IPS-20b (cell line): Measurements from ENCODE around the gene CDH13.

ENCODE experiments used
- H3K27ac ChIP-seq: one replicate; pipeline ENCODE4 v1.5.1; 2013; ENCODE audit warnings: low read length
- H3K27me3 ChIP-seq: 2 replicates; pipeline ENCODE4 v1.6.1; 2013; ENCODE audit warnings: mild to moderate bottlenecking, low read length, inconsistent platforms; ENCODE audit not compliant: insufficient read depth
- H3K36me3 ChIP-seq: 2 replicates; pipeline ENCODE4 v1.6.1; 2013; ENCODE audit warnings: low read depth, mild to moderate bottlenecking, inconsistent platforms, low read length, moderate library complexity; ENCODE audit not compliant: insufficient read depth
- H3K4me1 ChIP-seq: 2 replicates; pipeline ENCODE4 v1.6.1; 2013; ENCODE audit warnings: mild to moderate bottlenecking, control low read depth, inconsistent platforms, low read length, moderate library complexity; ENCODE audit not compliant: insufficient read depth
- H3K4me3 ChIP-seq: 2 replicates; pipeline ENCODE4 v1.5.1; 2013; ENCODE audit warnings: mild to moderate bottlenecking, low read length, inconsistent platforms
- H3K9ac ChIP-seq: 2 replicates; pipeline ENCODE4 v1.6.1; 2013; ENCODE audit warnings: low read depth, mild to moderate bottlenecking, inconsistent platforms, low read length, moderate library complexity
- H3K9me3 ChIP-seq: 2 replicates; pipeline ENCODE4 v1.6.1; 2013; ENCODE audit warnings: mild to moderate bottlenecking, low read depth, low read length, inconsistent platforms; ENCODE audit not compliant: insufficient read depth

CDH13 gene

GRCh38 chr16:83315271-83315670 is 688.5 kb downstream of the CDH13 start:
- Histone ChIP-seq H3K9ac (no peak overlapping the region), H3K27ac (no peak overlapping the region), H3K36me3 (no peaks in the 10 kb centered on the region), H3K4me3 (no peak overlapping the region), H3K9me3 (no peaks in the 10 kb centered on the region), H3K27me3 (no peaks in the 10 kb centered on the region), H3K4me1 (no peaks in the 10 kb centered on the region)

GRCh38 chr16:83316458-83316857 is 689.7 kb downstream of the CDH13 start:
- no peaks in the 10 kb centered on the region for H3K9me3 ChIP-seq
- H3K36me3 ChIP-seq: no peaks in the 10 kb centered on the region
- no peak overlapping the region for H3K27ac ChIP-seq
- no peak overlapping the region for H3K4me3 ChIP-seq
- no peak overlapping the region for H3K9ac ChIP-seq
- no peaks in the 10 kb centered on the region for H3K27me3 ChIP-seq
- H3K4me1 ChIP-seq: no peaks in the 10 kb centered on the region

GRCh38 chr16:83318390-83318789 is 691.6 kb downstream of the CDH13 start:
- no peaks in the 10 kb centered on the region for H3K27me3 ChIP-seq
- H3K36me3 ChIP-seq: no peaks in the 10 kb centered on the region
- H3K4me1 ChIP-seq: no peaks in the 10 kb centered on the region
- H3K4me3 ChIP-seq: no peak overlapping the region
- no peak overlapping the region for H3K27ac ChIP-seq
- H3K9ac ChIP-seq: no peak overlapping the region
- H3K9me3 ChIP-seq: no peaks in the 10 kb centered on the region

- H3K4me1 ChIP-seq: no peaks in the 10 kb centered on the region
- no peak overlapping the region for H3K27ac ChIP-seq
- H3K9me3 ChIP-seq: no peaks in the 10 kb centered on the region
- H3K4me3 ChIP-seq: no peak overlapping the region
- H3K27me3 ChIP-seq: no peaks in the 10 kb centered on the region
- H3K36me3 ChIP-seq: no peaks in the 10 kb centered on the region
- no peak overlapping the region for H3K9ac ChIP-seq
These were observed 702.2 kb downstream of the CDH13 start for GRCh38 chr16:83328936-83329335.

GRCh38 chr16:83329441-83329840 is 702.7 kb downstream of the CDH13 start:
- H3K27ac ChIP-seq: no peak overlapping the region
- no peak overlapping the region for H3K4me3 ChIP-seq
- H3K36me3 ChIP-seq: no peaks in the 10 kb centered on the region
- no peaks in the 10 kb centered on the region for H3K9me3 ChIP-seq
- H3K9ac ChIP-seq: no peak overlapping the region
- no peaks in the 10 kb centered on the region for H3K27me3 ChIP-seq
- H3K4me1 ChIP-seq: no peaks in the 10 kb centered on the region

GRCh38 chr16:83330251-83330650 is 703.5 kb downstream of the CDH13 start:
- Histone ChIP-seq H3K9ac (no peak overlapping the region), H3K27ac (no peak overlapping the region)

GRCh38 chr16:83335076-83335475 is 708.3 kb downstream of the CDH13 start:
- no peak overlapping the region for H3K27ac ChIP-seq
- no peak overlapping the region for H3K9ac ChIP-seq

More at GRCh38 chr16:83330251-83330650, 703.5 kb downstream of the CDH13 start:
- Histone ChIP-seq H3K4me1 (no peaks in the 10 kb centered on the region), H3K36me3 (no peaks in the 10 kb centered on the region), H3K4me3 (no peak overlapping the region), H3K9me3 (no peaks in the 10 kb centered on the region), H3K27me3 (no peaks in the 10 kb centered on the region)

GRCh38 chr16:83336603-83337002 is 709.8 kb downstream of the CDH13 start:
- no peak overlapping the region for H3K4me3 ChIP-seq
- H3K9ac ChIP-seq: no peak overlapping the region
- H3K27ac ChIP-seq: no peak overlapping the region
- H3K27me3 ChIP-seq: no peaks in the 10 kb centered on the region
- no peaks in the 10 kb centered on the region for H3K36me3 ChIP-seq
- peaks cover 8% of the 10 kb centered on the region; the same call in 1 of the 2 replicates for H3K4me1 ChIP-seq
- H3K9me3 ChIP-seq: no peaks in the 10 kb centered on the region

More at GRCh38 chr16:83335076-83335475, 708.3 kb downstream of the CDH13 start:
- no peaks in the 10 kb centered on the region for H3K36me3 ChIP-seq
- H3K4me1 ChIP-seq: no peaks in the 10 kb centered on the region
- H3K4me3 ChIP-seq: no peak overlapping the region
- H3K9me3 ChIP-seq: no peaks in the 10 kb centered on the region
- no peaks in the 10 kb centered on the region for H3K27me3 ChIP-seq

GRCh38 chr16:83338138-83338537 is 711.4 kb downstream of the CDH13 start:
- peaks cover 8% of the 10 kb centered on the region; the same call in 1 of the 2 replicates for H3K4me1 ChIP-seq
- H3K36me3 ChIP-seq: no peaks in the 10 kb centered on the region
- H3K9ac ChIP-seq: no peak overlapping the region
- no peak overlapping the region for H3K4me3 ChIP-seq
- no peaks in the 10 kb centered on the region for H3K27me3 ChIP-seq
- no peaks in the 10 kb centered on the region for H3K9me3 ChIP-seq
- no peak overlapping the region for H3K27ac ChIP-seq

GRCh38 chr16:83338941-83339340 is 712.2 kb downstream of the CDH13 start:
- H3K36me3 ChIP-seq: no peaks in the 10 kb centered on the region

GRCh38 chr16:83343935-83344366 is 717.2 kb downstream of the CDH13 start:
- no peak overlapping the region for H3K9ac ChIP-seq
- peaks cover 8% of the 10 kb centered on the region; the same call in 1 of the 2 replicates for H3K4me1 ChIP-seq
- no peaks in the 10 kb centered on the region for H3K27me3 ChIP-seq
- no peaks in the 10 kb centered on the region for H3K36me3 ChIP-seq
- H3K9me3 ChIP-seq: no peaks in the 10 kb centered on the region
- no peak overlapping the region for H3K27ac ChIP-seq
- H3K4me3 ChIP-seq: no peak overlapping the region

More at GRCh38 chr16:83338941-83339340, 712.2 kb downstream of the CDH13 start:
- Histone ChIP-seq H3K4me3 (no peak overlapping the region), H3K27ac (no peak overlapping the region), H3K9ac (no peak overlapping the region), H3K4me1 (peaks cover 8% of the 10 kb centered on the region; the same call in 1 of the 2 replicates), H3K27me3 (no peaks in the 10 kb centered on the region), H3K9me3 (no peaks in the 10 kb centered on the region)

GRCh38 chr16:83345846-83346640 is 719.3 kb downstream of the CDH13 start:
- Histone ChIP-seq H3K4me3 (no peak overlapping the region), H3K27ac (no peak overlapping the region), H3K27me3 (no peaks in the 10 kb centered on the region), H3K9me3 (no peaks in the 10 kb centered on the region), H3K4me1 (peaks cover 3% of the 10 kb centered on the region; the same call in 1 of the 2 replicates), H3K36me3 (no peaks in the 10 kb centered on the region), H3K9ac (no peak overlapping the region)
